ENCODE results near the gene INPP5J. TPM values are rescaled to one million over a fixed set of nuclear protein-coding genes. Genes with fewer than 3 reads are reported as not detected.

The INPP5J gene
- total RNA-seq, 1 experiment from 2014 or later, result 6.2 TPM

DNA sequence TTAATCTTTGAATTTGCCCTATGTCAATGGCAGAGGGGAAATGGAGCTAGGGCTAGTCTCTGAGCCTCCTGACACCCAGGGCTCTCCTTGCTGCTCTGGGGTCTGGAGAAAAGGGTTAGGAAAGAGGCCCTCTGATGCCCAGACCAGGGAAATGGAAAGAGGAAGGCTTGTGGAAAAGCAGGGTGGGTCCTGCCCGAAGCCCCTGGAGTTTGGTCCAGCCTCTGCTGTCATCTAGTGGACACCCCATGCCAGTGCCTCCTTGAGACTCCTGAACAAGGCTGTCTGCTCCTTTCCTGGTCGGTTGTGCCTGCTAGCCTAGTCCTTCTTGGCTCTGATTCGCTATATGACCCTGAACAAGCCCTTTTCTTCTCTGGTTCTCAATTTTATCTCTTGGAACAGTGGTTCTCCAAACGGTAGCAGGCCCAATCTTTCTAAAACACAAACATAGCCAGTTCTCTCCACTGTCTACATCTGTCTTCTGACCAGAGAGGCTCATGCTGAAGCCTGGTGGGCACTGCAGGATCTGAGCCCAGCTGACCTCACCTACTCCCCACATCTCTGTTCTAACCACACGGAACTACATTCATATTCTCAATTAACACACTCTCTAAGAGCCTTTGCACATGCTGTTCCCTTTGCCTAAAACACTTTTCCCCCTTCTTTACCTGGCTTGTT is 26.3 kb downstream of the INPP5J start:
- ATAC-seq, result peak; percentile 99

DNA sequence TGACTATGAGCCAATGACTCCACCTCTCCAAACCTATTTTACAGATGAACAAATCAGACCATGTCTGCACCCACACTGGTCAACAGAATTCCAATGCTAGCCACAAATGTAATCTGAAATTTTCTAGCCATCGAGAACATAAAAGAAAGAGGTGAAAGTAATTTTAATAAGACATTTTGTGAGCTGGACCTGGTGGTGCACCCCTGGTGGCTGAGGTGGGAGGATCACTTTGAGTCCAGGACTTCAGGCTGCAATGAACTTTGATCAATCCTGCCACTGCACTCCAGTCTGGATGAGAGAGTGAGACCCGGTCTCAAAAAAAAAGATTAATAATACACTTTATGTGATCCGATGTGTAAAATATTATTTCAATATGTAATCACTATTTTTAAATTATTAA is 27.8 kb downstream of the INPP5J start:
- ChIA-PET POLR2A (no interaction called here), CTCF (interaction anchor here (0.6 to 4.5 kb wide), 12 partner anchors 9 to 173 kb away, joined by 3 to 38 read pairs (median 4); partner anchors contain the start of genes PIK3IP1, PLA2G3, RNF185 and SELENOM)
- Mint-ChIP-seq H3K4me1 (no peaks in the 10 kb centered on the region), H3K9me3 (peaks cover 16% of the 10 kb centered on the region), H3K27ac (no peak overlapping the region), H3K36me3 (peaks cover 3% of the 10 kb centered on the region; the same call in 1 of the 2 replicates), H3K27me3 (ENCODE audit: low read depth) (peaks cover 31% of the 10 kb centered on the region), H3K4me3 (no peak overlapping the region)
- TF ChIP-seq, protein P1, sequence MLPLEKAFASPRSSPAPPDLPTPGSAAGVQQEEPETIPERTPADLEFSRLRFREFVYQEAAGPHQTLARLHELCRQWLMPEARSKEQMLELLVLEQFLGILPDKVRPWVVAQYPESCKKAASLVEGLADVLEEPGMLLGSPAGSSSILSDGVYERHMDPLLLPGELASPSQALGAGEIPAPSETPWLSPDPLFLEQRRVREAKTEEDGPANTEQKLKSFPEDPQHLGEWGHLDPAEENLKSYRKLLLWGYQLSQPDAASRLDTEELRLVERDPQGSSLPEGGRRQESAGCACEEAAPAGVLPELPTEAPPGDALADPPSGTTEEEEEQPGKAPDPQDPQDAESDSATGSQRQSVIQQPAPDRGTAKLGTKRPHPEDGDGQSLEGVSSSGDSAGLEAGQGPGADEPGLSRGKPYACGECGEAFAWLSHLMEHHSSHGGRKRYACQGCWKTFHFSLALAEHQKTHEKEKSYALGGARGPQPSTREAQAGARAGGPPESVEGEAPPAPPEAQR (CRISPR knock-in tag; IDR thresholded peaks at IDR 0.05), result no peak
- TF ChIP-seq NFE2L1 (CRISPR knock-in tag; IDR thresholded peaks at IDR 0.05), result no peak
- TF ChIP-seq, protein P2, sequence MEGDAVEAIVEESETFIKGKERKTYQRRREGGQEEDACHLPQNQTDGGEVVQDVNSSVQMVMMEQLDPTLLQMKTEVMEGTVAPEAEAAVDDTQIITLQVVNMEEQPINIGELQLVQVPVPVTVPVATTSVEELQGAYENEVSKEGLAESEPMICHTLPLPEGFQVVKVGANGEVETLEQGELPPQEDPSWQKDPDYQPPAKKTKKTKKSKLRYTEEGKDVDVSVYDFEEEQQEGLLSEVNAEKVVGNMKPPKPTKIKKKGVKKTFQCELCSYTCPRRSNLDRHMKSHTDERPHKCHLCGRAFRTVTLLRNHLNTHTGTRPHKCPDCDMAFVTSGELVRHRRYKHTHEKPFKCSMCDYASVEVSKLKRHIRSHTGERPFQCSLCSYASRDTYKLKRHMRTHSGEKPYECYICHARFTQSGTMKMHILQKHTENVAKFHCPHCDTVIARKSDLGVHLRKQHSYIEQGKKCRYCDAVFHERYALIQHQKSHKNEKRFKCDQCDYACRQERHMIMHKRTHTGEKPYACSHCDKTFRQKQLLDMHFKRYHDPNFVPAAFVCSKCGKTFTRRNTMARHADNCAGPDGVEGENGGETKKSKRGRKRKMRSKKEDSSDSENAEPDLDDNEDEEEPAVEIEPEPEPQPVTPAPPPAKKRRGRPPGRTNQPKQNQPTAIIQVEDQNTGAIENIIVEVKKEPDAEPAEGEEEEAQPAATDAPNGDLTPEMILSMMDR (IDR thresholded peaks at IDR 0.05), result no peak
- TF ChIP-seq, protein P3, sequence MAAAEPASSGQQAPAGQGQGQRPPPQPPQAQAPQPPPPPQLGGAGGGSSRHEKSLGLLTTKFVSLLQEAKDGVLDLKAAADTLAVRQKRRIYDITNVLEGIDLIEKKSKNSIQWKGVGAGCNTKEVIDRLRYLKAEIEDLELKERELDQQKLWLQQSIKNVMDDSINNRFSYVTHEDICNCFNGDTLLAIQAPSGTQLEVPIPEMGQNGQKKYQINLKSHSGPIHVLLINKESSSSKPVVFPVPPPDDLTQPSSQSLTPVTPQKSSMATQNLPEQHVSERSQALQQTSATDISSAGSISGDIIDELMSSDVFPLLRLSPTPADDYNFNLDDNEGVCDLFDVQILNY (CRISPR knock-in tag; IDR thresholded peaks at IDR 0.05), result no peak
- ATAC-seq (no peak), DNase-seq (ENCODE audit: low spot score) (no peak)

More for the DNA sequence above, 26.3 kb downstream of the INPP5J start:
- H3K27ac Mint-ChIP-seq, result no peak overlapping the region
- ChIA-PET POLR2A (no interaction called here), CTCF (interaction anchor here (0.6 to 4.5 kb wide), 16 partner anchors 9 to 202 kb away, joined by 3 to 38 read pairs (median 4); partner anchors contain the start of genes MORC2, PLA2G3, RNF185 and SELENOM)
- H3K27me3 Mint-ChIP-seq (ENCODE audit: low read depth), result peaks cover 31% of the 10 kb centered on the region
- no peaks in the 10 kb centered on the region for H3K4me1 Mint-ChIP-seq
- DNase-seq (ENCODE audit: low spot score), result peak; percentile 84
- H3K36me3 Mint-ChIP-seq, result peaks cover 3% of the 10 kb centered on the region; the same call in 1 of the 2 replicates
- no peak overlapping the region for H3K4me3 Mint-ChIP-seq
- H3K9me3 Mint-ChIP-seq, result peaks cover 27% of the 10 kb centered on the region
- TF ChIP-seq, protein P4, sequence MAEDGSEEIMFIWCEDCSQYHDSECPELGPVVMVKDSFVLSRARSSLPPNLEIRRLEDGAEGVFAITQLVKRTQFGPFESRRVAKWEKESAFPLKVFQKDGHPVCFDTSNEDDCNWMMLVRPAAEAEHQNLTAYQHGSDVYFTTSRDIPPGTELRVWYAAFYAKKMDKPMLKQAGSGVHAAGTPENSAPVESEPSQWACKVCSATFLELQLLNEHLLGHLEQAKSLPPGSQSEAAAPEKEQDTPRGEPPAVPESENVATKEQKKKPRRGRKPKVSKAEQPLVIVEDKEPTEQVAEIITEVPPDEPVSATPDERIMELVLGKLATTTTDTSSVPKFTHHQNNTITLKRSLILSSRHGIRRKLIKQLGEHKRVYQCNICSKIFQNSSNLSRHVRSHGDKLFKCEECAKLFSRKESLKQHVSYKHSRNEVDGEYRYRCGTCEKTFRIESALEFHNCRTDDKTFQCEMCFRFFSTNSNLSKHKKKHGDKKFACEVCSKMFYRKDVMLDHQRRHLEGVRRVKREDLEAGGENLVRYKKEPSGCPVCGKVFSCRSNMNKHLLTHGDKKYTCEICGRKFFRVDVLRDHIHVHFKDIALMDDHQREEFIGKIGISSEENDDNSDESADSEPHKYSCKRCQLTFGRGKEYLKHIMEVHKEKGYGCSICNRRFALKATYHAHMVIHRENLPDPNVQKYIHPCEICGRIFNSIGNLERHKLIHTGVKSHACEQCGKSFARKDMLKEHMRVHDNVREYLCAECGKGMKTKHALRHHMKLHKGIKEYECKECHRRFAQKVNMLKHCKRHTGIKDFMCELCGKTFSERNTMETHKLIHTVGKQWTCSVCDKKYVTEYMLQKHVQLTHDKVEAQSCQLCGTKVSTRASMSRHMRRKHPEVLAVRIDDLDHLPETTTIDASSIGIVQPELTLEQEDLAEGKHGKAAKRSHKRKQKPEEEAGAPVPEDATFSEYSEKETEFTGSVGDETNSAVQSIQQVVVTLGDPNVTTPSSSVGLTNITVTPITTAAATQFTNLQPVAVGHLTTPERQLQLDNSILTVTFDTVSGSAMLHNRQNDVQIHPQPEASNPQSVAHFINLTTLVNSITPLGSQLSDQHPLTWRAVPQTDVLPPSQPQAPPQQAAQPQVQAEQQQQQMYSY (CRISPR knock-in tag; IDR thresholded peaks at IDR 0.05), result no peak
- TF ChIP-seq, protein P5, sequence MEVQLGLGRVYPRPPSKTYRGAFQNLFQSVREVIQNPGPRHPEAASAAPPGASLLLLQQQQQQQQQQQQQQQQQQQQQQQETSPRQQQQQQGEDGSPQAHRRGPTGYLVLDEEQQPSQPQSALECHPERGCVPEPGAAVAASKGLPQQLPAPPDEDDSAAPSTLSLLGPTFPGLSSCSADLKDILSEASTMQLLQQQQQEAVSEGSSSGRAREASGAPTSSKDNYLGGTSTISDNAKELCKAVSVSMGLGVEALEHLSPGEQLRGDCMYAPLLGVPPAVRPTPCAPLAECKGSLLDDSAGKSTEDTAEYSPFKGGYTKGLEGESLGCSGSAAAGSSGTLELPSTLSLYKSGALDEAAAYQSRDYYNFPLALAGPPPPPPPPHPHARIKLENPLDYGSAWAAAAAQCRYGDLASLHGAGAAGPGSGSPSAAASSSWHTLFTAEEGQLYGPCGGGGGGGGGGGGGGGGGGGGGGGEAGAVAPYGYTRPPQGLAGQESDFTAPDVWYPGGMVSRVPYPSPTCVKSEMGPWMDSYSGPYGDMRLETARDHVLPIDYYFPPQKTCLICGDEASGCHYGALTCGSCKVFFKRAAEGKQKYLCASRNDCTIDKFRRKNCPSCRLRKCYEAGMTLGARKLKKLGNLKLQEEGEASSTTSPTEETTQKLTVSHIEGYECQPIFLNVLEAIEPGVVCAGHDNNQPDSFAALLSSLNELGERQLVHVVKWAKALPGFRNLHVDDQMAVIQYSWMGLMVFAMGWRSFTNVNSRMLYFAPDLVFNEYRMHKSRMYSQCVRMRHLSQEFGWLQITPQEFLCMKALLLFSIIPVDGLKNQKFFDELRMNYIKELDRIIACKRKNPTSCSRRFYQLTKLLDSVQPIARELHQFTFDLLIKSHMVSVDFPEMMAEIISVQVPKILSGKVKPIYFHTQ (CRISPR knock-in tag; IDR thresholded peaks at IDR 0.05), result no peak
- TF ChIP-seq, protein P2 (IDR thresholded peaks at IDR 0.05), result peak; percentile 79
- TF ChIP-seq ETV6 (CRISPR knock-in tag; IDR thresholded peaks at IDR 0.05), result peak; percentile 58; the same call in 1 of the 2 replicates
- TF ChIP-seq ZNF121 (CRISPR knock-in tag; IDR thresholded peaks at IDR 0.05), result 0 out of 2 replicates have a peak, but pooled peaks have one; percentile 34
- peak; percentile 99 for TF ChIP-seq ZNF317 (CRISPR knock-in tag; IDR thresholded peaks at IDR 0.05; ENCODE audit: borderline replicate concordance, low read depth)

Measured in WTC11 (cell line).